MM.1S (cell line): Measurements from ENCODE around the gene SPACA7.

Source experiments
- DNase-seq: peaks from one replicate; pipeline ENCODE4 v3.0.0-alpha.2; 2015
- H2AFZ ChIP-seq: fragments of 300-600 bp; sonication (generic); 2 replicates; pipeline ENCODE4 v1.6.0; 2016; ENCODE audit warnings: antibody characterized with exemption, low read length
- H3F3A ChIP-seq: fragments of 300-600 bp; sonication (generic); 2 replicates; pipeline ENCODE4 v1.6.1; 2016; ENCODE audit warnings: mild to moderate bottlenecking, antibody characterized with exemption, low read length, moderate library complexity, mixed read lengths; ENCODE audit not compliant: insufficient read depth
- H3K27ac ChIP-seq: fragments of 300-600 bp; sonication (generic); 2 replicates; pipeline ENCODE4 v1.5.1; 2016; ENCODE audit warnings: mild to moderate bottlenecking, low read length
- H3K27me3 ChIP-seq: fragments of 300-600 bp; sonication (generic); replicated peaks from 2 replicates; pipeline ENCODE4 v1.6.0; 2016; ENCODE audit warnings: low read length; ENCODE audit not compliant: insufficient read depth
- H3K36me3 ChIP-seq: fragments of 300-600 bp; sonication (generic); replicated peaks from 2 replicates; pipeline ENCODE4 v1.6.1; 2016; ENCODE audit warnings: mild to moderate bottlenecking, low read length, mixed read lengths; ENCODE audit not compliant: insufficient read depth
- H3K4me1 ChIP-seq: fragments of 300-600 bp; sonication (generic); 2 replicates; pipeline ENCODE4 v1.6.1; 2016; ENCODE audit warnings: low read length, mixed read lengths
- H3K4me2 ChIP-seq: fragments of 300-600 bp; sonication (generic); 2 replicates; pipeline ENCODE4 v1.6.0; 2016; ENCODE audit warnings: low read depth, low read length
- H3K4me3 ChIP-seq: fragments of 300-600 bp; sonication (generic); 2 replicates; pipeline ENCODE4 v1.5.1; 2016; ENCODE audit warnings: low read length, mixed read lengths
- H3K79me2 ChIP-seq: fragments of 300-600 bp; sonication (generic); 2 replicates; pipeline ENCODE4 v1.6.1; 2016; ENCODE audit warnings: mixed run types, low read length, mixed read lengths
- H3K9ac ChIP-seq: fragments of 300-600 bp; sonication (generic); 2 replicates; pipeline ENCODE4 v1.6.1; 2016; ENCODE audit warnings: low read length, mixed read lengths
- H3K9me2 ChIP-seq: fragments of 300-600 bp; sonication (generic); replicated peaks from 2 replicates; pipeline ENCODE4 v1.6.1; 2016; ENCODE audit warnings: mild to moderate bottlenecking, low read length, mixed read lengths; ENCODE audit not compliant: insufficient read depth
- H3K9me3 ChIP-seq: fragments of 300-600 bp; sonication (generic); replicated peaks from 2 replicates; pipeline ENCODE4 v1.6.1; 2016; ENCODE audit warnings: mild to moderate bottlenecking, low read length, mixed read lengths; ENCODE audit not compliant: insufficient read depth
- H4K20me1 ChIP-seq: fragments of 300-600 bp; sonication (generic); 2 replicates; pipeline ENCODE4 v1.6.1; 2016; ENCODE audit warnings: mild to moderate bottlenecking, low read length, moderate library complexity, mixed read lengths; ENCODE audit not compliant: insufficient read depth
- CTCF ChIP-seq: fragments of 300-600 bp; sonication (generic); IDR thresholded peaks from 2 replicates; pipeline ENCODE4 v1.5.1; 2016; ENCODE audit warnings: antibody characterized with exemption, low read length, mixed read lengths
- EZH2 ChIP-seq: fragments of 300-600 bp; sonication (generic); optimal IDR thresholded peaks from 2 replicates; pipeline ENCODE3; 2017; ENCODE audit warnings: low read depth, mild to moderate bottlenecking, antibody characterized with exemption, low read length, mixed read lengths
- EZH2phosphoT487 ChIP-seq: fragments of 300-600 bp; sonication (generic); IDR thresholded peaks from 2 replicates; pipeline ENCODE4 v1.6.1; 2018; ENCODE audit warnings: antibody characterized with exemption, low read length

SPACA7 gene

DNA sequence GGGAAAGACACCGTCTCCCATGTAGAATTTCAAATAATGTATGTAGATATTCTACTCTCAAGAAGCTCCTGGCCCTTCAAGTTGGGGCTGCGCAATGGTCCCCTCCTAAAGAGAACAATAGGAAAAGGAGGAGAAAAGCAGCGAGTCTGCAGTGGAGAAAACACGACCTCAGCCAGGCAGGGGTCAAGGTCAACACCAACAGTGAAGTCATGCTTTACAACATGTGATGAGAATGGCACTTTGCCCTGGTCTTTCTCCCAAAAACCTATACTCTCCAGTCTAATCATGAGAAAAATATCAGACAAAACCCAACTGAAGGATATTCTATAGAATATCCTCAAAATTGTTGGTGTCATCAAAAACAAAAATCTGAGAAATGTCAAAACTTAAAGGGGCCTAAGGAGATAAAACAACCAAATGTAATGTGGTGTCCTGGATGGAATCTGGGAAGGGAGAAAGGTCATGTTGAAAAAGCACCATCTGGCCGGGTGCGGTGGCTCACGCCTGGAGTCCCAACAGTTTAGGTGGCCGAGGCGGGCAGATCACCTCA is 101.0 kb downstream of the SPACA7 start:
- H4K20me1 ChIP-seq: no peaks in the 10 kb centered on the region
- H3K79me2 ChIP-seq: no peaks in the 10 kb centered on the region
- H2AFZ ChIP-seq: no peak overlapping the region
- no peak overlapping the region for H3K4me2 ChIP-seq
- H3K27me3 ChIP-seq: no peaks in the 10 kb centered on the region
- H3K9me2 ChIP-seq: no peaks in the 10 kb centered on the region
- H3K4me3 ChIP-seq: no peak overlapping the region
- H3K9me3 ChIP-seq: no peaks in the 10 kb centered on the region
- H3K4me1 ChIP-seq: no peaks in the 10 kb centered on the region
- no peak overlapping the region for H3K27ac ChIP-seq
- no peaks in the 10 kb centered on the region for H3F3A ChIP-seq
- H3K9ac ChIP-seq: no peak overlapping the region
- no peak for DNase-seq
- no peak for TF ChIP-seq EZH2
- no peak for TF ChIP-seq EZH2phosphoT487
- TF ChIP-seq CTCF: no peak
- no peaks in the 10 kb centered on the region for H3K36me3 ChIP-seq

DNA sequence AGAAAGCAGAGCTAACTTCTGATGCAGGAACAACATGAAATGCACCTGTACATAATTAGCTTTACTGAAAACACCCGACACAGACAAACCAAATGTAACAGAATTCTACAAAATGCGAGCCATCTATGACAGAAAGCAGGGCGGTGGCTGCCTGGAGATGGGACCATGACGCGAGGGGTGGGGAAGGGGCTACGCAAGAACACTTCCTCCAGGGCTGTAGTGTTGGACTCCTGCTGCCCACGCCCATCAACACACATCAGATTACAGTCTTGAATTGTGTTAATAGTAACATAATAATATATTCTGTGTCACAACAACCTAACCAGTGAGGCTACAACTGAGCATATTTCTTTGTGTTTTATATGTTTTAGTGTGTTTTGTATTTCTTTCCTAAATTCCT is 103.2 kb downstream of the SPACA7 start:
- no peak for DNase-seq
- Histone ChIP-seq H2AFZ (no peak overlapping the region), H3K27ac (no peak overlapping the region), H3K27me3 (no peaks in the 10 kb centered on the region), H4K20me1 (no peaks in the 10 kb centered on the region), H3K4me3 (no peak overlapping the region), H3K36me3 (no peaks in the 10 kb centered on the region), H3K4me2 (no peak overlapping the region), H3K9ac (no peak overlapping the region), H3K79me2 (no peaks in the 10 kb centered on the region), H3K9me2 (no peaks in the 10 kb centered on the region), H3F3A (no peaks in the 10 kb centered on the region), H3K9me3 (no peaks in the 10 kb centered on the region), H3K4me1 (no peaks in the 10 kb centered on the region)
- no peak for TF ChIP-seq EZH2
- no peak for TF ChIP-seq EZH2phosphoT487
- TF ChIP-seq CTCF: no peak

- no peaks in the 10 kb centered on the region for H4K20me1 ChIP-seq
- DNase-seq: no peak
- no peak overlapping the region for H2AFZ ChIP-seq
- no peak overlapping the region for H3K27ac ChIP-seq
- no peak overlapping the region for H3K9ac ChIP-seq
- H3K27me3 ChIP-seq: no peaks in the 10 kb centered on the region
- H3K36me3 ChIP-seq: peaks cover 3% of the 10 kb centered on the region; the same call in 1 of the 2 replicates
- H3K79me2 ChIP-seq: no peaks in the 10 kb centered on the region
- H3F3A ChIP-seq: no peaks in the 10 kb centered on the region
- no peak overlapping the region for H3K4me3 ChIP-seq
- no peaks in the 10 kb centered on the region for H3K4me1 ChIP-seq
- TF ChIP-seq CTCF (no peak), EZH2phosphoT487 (no peak), EZH2 (no peak)
- no peaks in the 10 kb centered on the region for H3K9me2 ChIP-seq
- H3K4me2 ChIP-seq: no peak overlapping the region
- H3K9me3 ChIP-seq: no peaks in the 10 kb centered on the region
Observed at GRCh38 chr13:112481458-112481857, 105.3 kb downstream of the SPACA7 start.
